A549 (cell line): ENCODE data around the gene ARHGAP10. TPM values are rescaled to one million over a fixed set of nuclear protein-coding genes. Genes with fewer than 3 reads are reported as not detected.

ENCODE experiments used
- ATAC-seq, 2 experiments: fragments of 200-7000 bp in 1 of 2; fragments of >200 bp in 1 of 2; cut with Nextera tagmentation in 1 of 2; cut with Tn5 transposase in 1 of 2; 3 replicates each; pipeline versions ENCODE4 v1.8.0 to v1.9.1; 2018 to 2020; ENCODE audit warnings: mild to moderate bottlenecking in 1 of 2, moderate library complexity in 1 of 2
- CTCF ChIA-PET: fragments of 300-600 bp; sonication (Branson Sonifier 250); formaldehyde crosslinking; extraction: SDS; loops from one replicate; lab custom pipeline; 2021; ENCODE audit warnings: antibody characterized with exemption, inconsistent platforms; lab: Yijun Ruan, JAX
- POLR2A ChIA-PET: fragments of 350-600 bp; formaldehyde crosslinking; extraction: SDS; loops from one replicate; lab custom pipeline; 2021; ENCODE audit warnings: antibody characterized with exemption, inconsistent platforms; lab: Yijun Ruan, JAX
- DNase-seq, 2 experiments: peaks; one replicate each; pipeline versions ENCODE4 v3.0.0 to v3.0.0-alpha.2; 2011 to 2016; ENCODE audit warnings: low read depth in 1 of 2, low spot score in 1 of 2
- FAIRE-seq: peaks from 2 replicates; lab custom pipeline; 2011; peaks lifted over from hg19 to GRCh38; lab: Jason Lieb, UNC
- H3K27ac ChIP-seq, 2 experiments: fragments of >200 bp; sonication (Bioruptor Twin); formaldehyde crosslinking; 3 replicates each; pipeline ENCODE4 v1.5.1; 2016 to 2017
- H3K4me1 ChIP-seq: fragments of >200 bp; sonication (Bioruptor Twin); formaldehyde crosslinking; 3 replicates; pipeline ENCODE4 v1.6.1; 2016
- H3K4me2 ChIP-seq: fragments of >200 bp; sonication (Bioruptor Twin); formaldehyde crosslinking; 3 replicates; pipeline ENCODE4 v1.6.1; 2016
- H3K4me3 ChIP-seq: fragments of >200 bp; sonication (Bioruptor Twin); formaldehyde crosslinking; 3 replicates; pipeline ENCODE4 v1.5.1; 2016
- H3K9me3 ChIP-seq: fragments of >200 bp; sonication (Bioruptor Twin); formaldehyde crosslinking; 3 replicates; pipeline ENCODE4 v1.6.1; 2016
- CBX8 ChIP-seq: fragments of 200-600 bp; sonication (generic); IDR thresholded peaks from 2 replicates; pipeline ENCODE4 v1.6.1; 2016
- CHD2 ChIP-seq: fragments of 150-350 bp; IDR thresholded peaks from 2 replicates; pipeline ENCODE4 v1.6.1; 2014; ENCODE audit warnings: low read length; ENCODE audit not compliant: partially characterized antibody
- CHD4 ChIP-seq: fragments of 200-600 bp; sonication (generic); IDR thresholded peaks from 2 replicates; pipeline ENCODE4 v1.6.1; 2016; ENCODE audit warnings: antibody characterized with exemption, mild to moderate bottlenecking, borderline replicate concordance
- FOSB ChIP-seq: fragments of 250-450 bp; sonication (Bioruptor Pico); IDR thresholded peaks from 2 replicates; pipeline ENCODE4 v1.5.0; 2020; ENCODE audit warnings: mild to moderate bottlenecking, moderate library complexity
- FOXS1 ChIP-seq: fragments of 250-450 bp; sonication (Bioruptor Pico); IDR thresholded peaks from 2 replicates; pipeline ENCODE4 v1.5.0; 2020; ENCODE audit warnings: mild to moderate bottlenecking, moderate library complexity
- HES2 ChIP-seq: fragments of >200 bp; sonication (Bioruptor Twin); formaldehyde crosslinking; IDR thresholded peaks from 2 replicates; pipeline ENCODE4 v1.6.1; 2016
- HOXA7 ChIP-seq: fragments of 250-450 bp; sonication (Bioruptor Pico); IDR thresholded peaks from 2 replicates; pipeline ENCODE4 v1.5.0; 2020; ENCODE audit warnings: mild to moderate bottlenecking, moderate library complexity
- HOXB13 ChIP-seq: fragments of 250-450 bp; sonication (Bioruptor Pico); IDR thresholded peaks from 2 replicates; pipeline ENCODE4 v1.5.0; 2020; ENCODE audit warnings: low read depth, mild to moderate bottlenecking, moderate library complexity
- JUN ChIP-seq, 2 experiments: fragments of >200 bp; sonication (Bioruptor Twin); formaldehyde crosslinking; IDR thresholded peaks; 2 replicates in 1 of 2; 3 replicates in 1 of 2; pipeline ENCODE4 v1.6.1; 2016 to 2017
- MAFK ChIP-seq: fragments of 450-650 bp; IDR thresholded peaks from 2 replicates; pipeline ENCODE4 v1.6.1; 2014; ENCODE audit not compliant: partially characterized antibody
- MAX ChIP-seq: IDR thresholded peaks from 2 replicates; pipeline ENCODE4 v1.6.1; 2012
- MAZ ChIP-seq: fragments of 150-350 bp; IDR thresholded peaks from 2 replicates; pipeline ENCODE4 v1.6.1; 2014; ENCODE audit warnings: antibody characterized with exemption, low read depth, low read length, borderline replicate concordance
- MYC ChIP-seq: IDR thresholded peaks from 2 replicates; pipeline ENCODE4 v1.6.1; 2012; ENCODE audit warnings: mild to moderate bottlenecking, inconsistent platforms, low read length, improper control_type of control experiment, borderline replicate concordance
- NPAS2 ChIP-seq: fragments of 250-450 bp; sonication (Bioruptor Pico); IDR thresholded peaks from 2 replicates; pipeline ENCODE4 v1.8.0; 2022; ENCODE audit warnings: mild to moderate bottlenecking, moderate library complexity, borderline replicate concordance
- PBX3 ChIP-seq: IDR thresholded peaks from 2 replicates; pipeline ENCODE4 v1.6.1; 2012
- POLR2A ChIP-seq: IDR thresholded peaks from 2 replicates; pipeline ENCODE4 v1.6.1; 2012; ENCODE audit warnings: mild to moderate bottlenecking, low read length
- RFX5 ChIP-seq: fragments of 450-650 bp; IDR thresholded peaks from 2 replicates; pipeline ENCODE4 v1.7.1; 2014; ENCODE audit warnings: antibody characterized with exemption, mild to moderate bottlenecking, moderate library complexity
- SREBF2 ChIP-seq: fragments of 450-650 bp; IDR thresholded peaks from 2 replicates; pipeline ENCODE4 v1.6.1; 2014; ENCODE audit warnings: mild to moderate bottlenecking, moderate library complexity
- USF2 ChIP-seq: fragments of 450-650 bp; IDR thresholded peaks from 2 replicates; pipeline ENCODE4 v1.6.1; 2014; ENCODE audit warnings: antibody characterized with exemption
- ZC3H11A ChIP-seq: fragments of 450-650 bp; IDR thresholded peaks from 2 replicates; pipeline ENCODE4 v1.6.1; 2014; ENCODE audit warnings: antibody characterized with exemption, mild to moderate bottlenecking
- ZFP36 ChIP-seq: fragments of 450-650 bp; IDR thresholded peaks from 2 replicates; pipeline ENCODE4 v1.6.1; 2014; ENCODE audit warnings: borderline replicate concordance; ENCODE audit not compliant: partially characterized antibody
- ZNF302 ChIP-seq: fragments of 250-450 bp; sonication (Bioruptor Pico); IDR thresholded peaks from 2 replicates; pipeline ENCODE4 v1.9.0; 2021; ENCODE audit warnings: inconsistent platforms, mild to moderate bottlenecking, moderate library complexity
- ZSCAN20 ChIP-seq: fragments of 250-450 bp; sonication (Bioruptor Pico); IDR thresholded peaks from 2 replicates; pipeline ENCODE4 v1.8.0; 2022; ENCODE audit warnings: mild to moderate bottlenecking, moderate library complexity
- WGBS: methylation state at CpG from one replicate; pipeline ENCODE4 v1.1.6; 2017; ENCODE audit errors: missing lambda C conversion rate; 5-methylcytosine and 5-hydroxymethylcytosine counted together
- polyA plus RNA-seq, 4 experiments: library from polyadenylated mRNA; depleted of rRNA in 3 of 4; stranded (reverse); fragments of >200 nt; fragmentation: RNase III in 1 of 4; extraction: RNeasy Plus Mini Kit Qiagen cat#74134 plus additional on column Dnase treatment in 1 of 4; gene quantifications; 2 replicates in 3 of 4; 3 replicates in 1 of 4; pipeline ENCODE4 v1.2.3, GENCODE V29; 2011 to 2017
- TF ChIP-seq, protein P1 (sequence below): fragments of 200-600 bp; sonication (generic); IDR thresholded peaks from 2 replicates; pipeline ENCODE4 v1.6.1; 2016; ENCODE audit warnings: antibody characterized with exemption, mild to moderate bottlenecking, moderate library complexity
- TF ChIP-seq, protein P2 (sequence below): fragments of >200 bp; sonication (Bioruptor Twin); formaldehyde crosslinking; IDR thresholded peaks from 3 replicates; pipeline ENCODE4 v1.5.1; 2016

Gene ARHGAP10
- polyA plus RNA-seq, 2 of the 4 experiments (the other 2 are of a cell fraction): 7.0 to 7.2 TPM

DNA sequence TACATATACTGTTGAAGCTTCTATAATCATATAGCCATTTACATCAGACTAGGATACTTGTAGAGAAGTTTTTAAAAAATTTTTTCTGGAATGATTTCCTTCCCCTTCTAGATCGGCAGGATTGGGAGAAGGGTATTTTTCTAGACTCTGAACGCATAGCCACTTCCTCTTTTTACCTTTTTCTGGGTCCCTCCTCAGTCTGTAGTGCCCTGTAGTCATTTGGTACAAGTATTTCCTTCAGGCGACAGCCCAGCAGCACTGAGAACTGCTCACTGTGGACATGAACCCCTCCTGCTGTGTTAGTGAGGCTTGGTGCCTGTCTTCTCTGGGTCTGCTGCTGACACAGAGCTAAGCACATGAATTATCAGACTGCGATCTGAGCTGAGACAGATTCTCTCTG lies 255.4 kb downstream of the ARHGAP10 start:
- ChIA-PET CTCF (no interaction called here), POLR2A (no interaction called here)

GRCh38 chr4:147991543-147992283 lies 259.8 kb downstream of the ARHGAP10 start:
- H3K9me3 ChIP-seq: no peaks in the 10 kb centered on the region
- H3K4me1 ChIP-seq: no peaks in the 10 kb centered on the region
- POLR2A ChIA-PET: no interaction called here
- no peak overlapping the region for H3K4me3 ChIP-seq
- no peak for ATAC-seq
- WGBS: 90% methylated on average over 11 of the region's 11 CpGs
- H3K4me2 ChIP-seq: no peak overlapping the region
- no peak overlapping the region for H3K27ac ChIP-seq
- DNase-seq: no peak
- CTCF ChIA-PET: interaction anchor here (1.4 kb wide), 1 partner anchor 9 kb away, joined by 3 read pairs; no protein-coding TSS in a partner anchor
- no peak for FAIRE-seq
- no peak for TF ChIP-seq MYC
- no peak for TF ChIP-seq MAZ
- no peak for TF ChIP-seq POLR2A
- TF ChIP-seq NPAS2 (CRISPR knock-in tag): no peak
- TF ChIP-seq MAX: no peak
- TF ChIP-seq, protein P1, sequence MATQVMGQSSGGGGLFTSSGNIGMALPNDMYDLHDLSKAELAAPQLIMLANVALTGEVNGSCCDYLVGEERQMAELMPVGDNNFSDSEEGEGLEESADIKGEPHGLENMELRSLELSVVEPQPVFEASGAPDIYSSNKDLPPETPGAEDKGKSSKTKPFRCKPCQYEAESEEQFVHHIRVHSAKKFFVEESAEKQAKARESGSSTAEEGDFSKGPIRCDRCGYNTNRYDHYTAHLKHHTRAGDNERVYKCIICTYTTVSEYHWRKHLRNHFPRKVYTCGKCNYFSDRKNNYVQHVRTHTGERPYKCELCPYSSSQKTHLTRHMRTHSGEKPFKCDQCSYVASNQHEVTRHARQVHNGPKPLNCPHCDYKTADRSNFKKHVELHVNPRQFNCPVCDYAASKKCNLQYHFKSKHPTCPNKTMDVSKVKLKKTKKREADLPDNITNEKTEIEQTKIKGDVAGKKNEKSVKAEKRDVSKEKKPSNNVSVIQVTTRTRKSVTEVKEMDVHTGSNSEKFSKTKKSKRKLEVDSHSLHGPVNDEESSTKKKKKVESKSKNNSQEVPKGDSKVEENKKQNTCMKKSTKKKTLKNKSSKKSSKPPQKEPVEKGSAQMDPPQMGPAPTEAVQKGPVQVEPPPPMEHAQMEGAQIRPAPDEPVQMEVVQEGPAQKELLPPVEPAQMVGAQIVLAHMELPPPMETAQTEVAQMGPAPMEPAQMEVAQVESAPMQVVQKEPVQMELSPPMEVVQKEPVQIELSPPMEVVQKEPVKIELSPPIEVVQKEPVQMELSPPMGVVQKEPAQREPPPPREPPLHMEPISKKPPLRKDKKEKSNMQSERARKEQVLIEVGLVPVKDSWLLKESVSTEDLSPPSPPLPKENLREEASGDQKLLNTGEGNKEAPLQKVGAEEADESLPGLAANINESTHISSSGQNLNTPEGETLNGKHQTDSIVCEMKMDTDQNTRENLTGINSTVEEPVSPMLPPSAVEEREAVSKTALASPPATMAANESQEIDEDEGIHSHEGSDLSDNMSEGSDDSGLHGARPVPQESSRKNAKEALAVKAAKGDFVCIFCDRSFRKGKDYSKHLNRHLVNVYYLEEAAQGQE: no peak
- TF ChIP-seq HES2: no peak
- TF ChIP-seq, protein P2, sequence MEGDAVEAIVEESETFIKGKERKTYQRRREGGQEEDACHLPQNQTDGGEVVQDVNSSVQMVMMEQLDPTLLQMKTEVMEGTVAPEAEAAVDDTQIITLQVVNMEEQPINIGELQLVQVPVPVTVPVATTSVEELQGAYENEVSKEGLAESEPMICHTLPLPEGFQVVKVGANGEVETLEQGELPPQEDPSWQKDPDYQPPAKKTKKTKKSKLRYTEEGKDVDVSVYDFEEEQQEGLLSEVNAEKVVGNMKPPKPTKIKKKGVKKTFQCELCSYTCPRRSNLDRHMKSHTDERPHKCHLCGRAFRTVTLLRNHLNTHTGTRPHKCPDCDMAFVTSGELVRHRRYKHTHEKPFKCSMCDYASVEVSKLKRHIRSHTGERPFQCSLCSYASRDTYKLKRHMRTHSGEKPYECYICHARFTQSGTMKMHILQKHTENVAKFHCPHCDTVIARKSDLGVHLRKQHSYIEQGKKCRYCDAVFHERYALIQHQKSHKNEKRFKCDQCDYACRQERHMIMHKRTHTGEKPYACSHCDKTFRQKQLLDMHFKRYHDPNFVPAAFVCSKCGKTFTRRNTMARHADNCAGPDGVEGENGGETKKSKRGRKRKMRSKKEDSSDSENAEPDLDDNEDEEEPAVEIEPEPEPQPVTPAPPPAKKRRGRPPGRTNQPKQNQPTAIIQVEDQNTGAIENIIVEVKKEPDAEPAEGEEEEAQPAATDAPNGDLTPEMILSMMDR: no peak
- TF ChIP-seq ZSCAN20 (CRISPR knock-in tag): no peak

More for the DNA sequence above, 255.4 kb downstream of the ARHGAP10 start:
- 91% methylated on average over 4 of the region's 4 CpGs for WGBS
- ATAC-seq (no peak), FAIRE-seq (no peak), DNase-seq (no peak)
- Histone ChIP-seq H3K4me1 (no peaks in the 10 kb centered on the region), H3K4me3 (no peak overlapping the region), H3K9me3 (no peaks in the 10 kb centered on the region), H3K27ac (no peak overlapping the region), H3K4me2 (no peak overlapping the region)
- no peak for TF ChIP-seq NPAS2 (CRISPR knock-in tag)
- no peak for TF ChIP-seq CHD4
- no peak for TF ChIP-seq ZNF302 (CRISPR knock-in tag)
- no peak for TF ChIP-seq FOSB
- no peak for TF ChIP-seq ZFP36
- no peak for TF ChIP-seq HES2
- TF ChIP-seq CBX8: no peak
- no peak for TF ChIP-seq USF2
- no peak for TF ChIP-seq ZC3H11A
- no peak for TF ChIP-seq SREBF2
- TF ChIP-seq RFX5: no peak
- TF ChIP-seq JUN (IDR thresholded peaks at IDR 0.05): no peak
- TF ChIP-seq ZSCAN20 (CRISPR knock-in tag): no peak
- TF ChIP-seq PBX3: no peak
- no peak for TF ChIP-seq HOXA7
- TF ChIP-seq HOXB13 (CRISPR knock-in tag): no peak
- no peak for TF ChIP-seq FOXS1 (CRISPR knock-in tag)
- TF ChIP-seq CHD2: no peak
- TF ChIP-seq, protein P1: no peak
- no peak for TF ChIP-seq MAFK
